Suppressor macrophage treated with lipopolysaccharide for 4 hours (primary cell): Measurements from ENCODE around the gene CRYBB3.

Source experiments
- DNase-seq: peaks from one replicate; pipeline ENCODE4 v3.0.0-alpha.2; 2020

Gene CRYBB3

DNA sequence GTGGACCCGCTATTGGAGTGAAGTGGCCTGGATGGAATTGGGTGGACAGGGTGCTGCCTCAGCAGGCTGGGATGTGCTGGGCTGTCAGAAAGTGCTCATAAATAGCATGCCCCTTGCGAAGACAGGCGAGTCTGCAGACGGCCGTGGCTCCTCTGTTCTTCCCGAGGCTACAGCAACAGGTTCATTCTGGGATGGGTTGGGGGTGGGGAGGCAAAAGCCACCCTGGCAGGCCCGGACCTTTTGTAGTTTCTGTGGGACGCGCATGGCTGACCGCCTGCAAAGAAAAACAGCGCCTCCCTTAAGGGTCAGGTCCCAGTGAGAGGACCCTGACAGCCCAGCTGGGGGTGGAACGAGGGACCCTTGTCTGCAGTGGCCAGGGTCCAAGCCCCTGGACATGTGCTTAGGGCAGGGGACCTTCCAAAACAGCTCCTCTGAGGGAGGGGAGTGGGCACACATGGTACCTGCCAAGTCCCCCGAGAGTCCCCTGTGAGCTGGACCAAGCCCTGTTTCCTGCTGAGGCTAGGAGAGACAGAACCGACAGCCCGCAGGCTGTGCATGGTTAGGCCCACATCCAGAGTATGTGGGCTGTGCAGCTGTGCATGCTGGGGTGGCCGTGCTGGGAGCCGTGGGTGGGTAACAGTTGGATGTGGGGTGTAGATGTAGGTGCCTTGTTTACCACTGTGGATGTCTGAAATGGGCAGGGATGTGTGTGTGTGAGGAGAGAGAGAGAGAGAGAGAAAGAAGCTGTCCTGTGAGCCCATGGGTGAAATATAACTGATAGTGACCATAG is at the start of gene CRYBB3:
CRYBB3 (plus strand) TSS at position 128 of the 790 bp plus-strand sequence. CDS start 1,539 bp downstream, outside the sequence.
- no peak for DNase-seq

GRCh38 chr22:25153961-25154666 is 45.5 kb upstream of the CRYBB3 start:
- no peak for DNase-seq

- DNase-seq = no peak
Observed at GRCh38 chr22:25154667-25154999, 45.0 kb upstream of the CRYBB3 start.

- DNase-seq = no peak
Observed at GRCh38 chr22:25156736-25157135, 42.9 kb upstream of the CRYBB3 start.

DNA sequence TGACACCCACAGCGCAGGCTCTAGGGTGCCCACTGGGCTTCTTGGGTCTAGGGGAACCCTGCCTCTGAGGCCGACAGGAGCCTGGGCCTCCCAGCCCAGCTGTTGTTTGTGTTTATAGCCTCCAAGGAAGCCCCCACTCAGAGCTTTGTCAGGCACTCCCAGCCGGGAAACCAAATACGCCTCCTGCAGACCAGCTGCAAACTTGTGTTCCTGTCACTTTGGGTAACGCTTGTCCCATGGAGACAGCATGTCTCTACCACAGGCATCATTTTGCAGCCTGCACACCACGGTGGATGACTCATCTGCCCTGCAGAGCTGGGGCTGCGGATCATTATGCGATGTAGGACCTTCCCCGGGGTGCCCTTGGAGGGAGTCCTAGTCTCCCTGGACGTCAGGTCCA is 40.6 kb upstream of the CRYBB3 start:
- DNase-seq = no peak

DNA sequence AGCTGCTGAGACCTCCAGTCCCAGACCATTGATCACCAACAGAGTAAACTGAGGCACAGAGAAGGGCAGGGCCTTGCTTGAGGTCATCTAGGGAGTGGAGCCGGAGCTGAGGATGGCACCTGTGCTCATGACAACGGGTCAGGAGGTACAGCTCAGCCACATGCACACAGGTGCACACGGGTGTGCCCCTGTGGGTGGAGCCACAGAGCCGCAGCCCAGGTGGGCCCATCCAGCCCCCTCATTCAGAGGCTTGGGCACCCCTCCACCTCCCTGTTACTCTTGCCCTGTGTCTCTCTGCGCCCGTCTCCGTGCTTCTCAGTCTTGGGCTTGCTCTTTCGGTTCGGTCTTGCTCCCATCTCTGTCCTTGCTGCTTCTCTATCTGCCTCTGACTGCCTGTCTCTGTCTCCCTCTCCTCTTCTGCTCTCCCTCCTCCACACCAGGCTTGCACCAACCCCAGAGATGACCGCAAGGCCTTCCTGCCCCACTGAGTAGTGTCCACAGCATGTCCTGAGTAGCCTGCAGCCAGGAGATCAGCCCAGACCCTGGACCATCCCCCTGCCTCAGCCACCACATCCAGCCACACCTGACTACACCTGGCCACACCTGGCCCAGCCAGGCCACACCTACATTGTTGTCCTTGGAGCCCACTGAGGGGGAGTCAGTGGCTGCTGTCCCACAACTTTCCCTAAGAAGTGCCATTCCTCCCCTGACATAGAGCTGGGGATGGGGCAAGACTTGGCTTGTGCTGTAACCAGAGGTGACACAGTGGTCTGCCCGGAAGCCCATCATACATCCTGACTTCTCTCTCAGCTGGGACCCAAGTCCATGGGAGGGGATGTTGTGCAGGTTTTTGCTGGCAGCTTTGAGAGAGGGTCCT is 39.3 kb upstream of the CRYBB3 start:
- no peak for DNase-seq

DNA sequence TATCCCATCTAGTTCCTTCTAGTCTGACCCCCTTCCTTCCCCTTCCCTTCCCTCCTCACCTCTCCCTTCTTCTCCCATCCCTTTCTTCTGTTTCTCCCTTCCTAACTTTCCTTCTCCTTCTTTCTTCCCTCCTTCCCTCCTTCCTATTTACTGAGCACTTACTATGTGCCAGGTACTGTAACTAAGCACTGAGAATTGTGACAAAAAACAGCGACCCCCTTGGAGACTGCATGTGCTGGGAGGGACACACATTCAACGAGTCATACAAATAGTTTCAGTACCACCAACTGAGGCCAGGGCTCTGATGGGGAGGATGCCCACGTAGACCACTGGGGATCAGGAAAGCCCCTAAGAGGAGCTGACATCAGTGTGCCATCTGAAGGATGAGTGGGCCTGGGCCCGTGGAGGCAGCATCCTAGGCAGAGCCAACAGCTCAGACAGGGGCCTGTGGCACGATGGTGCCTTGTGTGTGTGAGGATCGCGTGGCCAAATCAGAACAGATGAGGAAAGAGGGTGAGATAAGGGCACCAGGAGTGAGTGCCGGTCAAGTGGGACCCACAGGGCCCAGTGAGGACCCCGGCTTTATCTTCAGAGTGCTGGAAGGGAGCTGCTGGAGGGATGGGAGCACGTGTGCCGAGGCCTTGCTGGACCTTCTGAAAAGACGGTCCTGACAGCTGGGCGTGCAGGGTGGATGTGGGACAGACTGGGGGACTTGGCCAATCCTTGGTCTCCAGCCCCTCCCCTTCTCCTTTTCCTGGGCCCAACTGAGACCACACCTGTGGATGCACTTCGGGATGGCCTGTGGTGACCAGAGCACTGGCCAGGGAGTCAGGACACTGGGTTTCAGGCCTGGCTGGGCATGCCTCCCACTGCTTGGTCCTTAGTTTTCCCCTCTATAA is 38.4 kb upstream of the CRYBB3 start:
- no peak for DNase-seq

DNA sequence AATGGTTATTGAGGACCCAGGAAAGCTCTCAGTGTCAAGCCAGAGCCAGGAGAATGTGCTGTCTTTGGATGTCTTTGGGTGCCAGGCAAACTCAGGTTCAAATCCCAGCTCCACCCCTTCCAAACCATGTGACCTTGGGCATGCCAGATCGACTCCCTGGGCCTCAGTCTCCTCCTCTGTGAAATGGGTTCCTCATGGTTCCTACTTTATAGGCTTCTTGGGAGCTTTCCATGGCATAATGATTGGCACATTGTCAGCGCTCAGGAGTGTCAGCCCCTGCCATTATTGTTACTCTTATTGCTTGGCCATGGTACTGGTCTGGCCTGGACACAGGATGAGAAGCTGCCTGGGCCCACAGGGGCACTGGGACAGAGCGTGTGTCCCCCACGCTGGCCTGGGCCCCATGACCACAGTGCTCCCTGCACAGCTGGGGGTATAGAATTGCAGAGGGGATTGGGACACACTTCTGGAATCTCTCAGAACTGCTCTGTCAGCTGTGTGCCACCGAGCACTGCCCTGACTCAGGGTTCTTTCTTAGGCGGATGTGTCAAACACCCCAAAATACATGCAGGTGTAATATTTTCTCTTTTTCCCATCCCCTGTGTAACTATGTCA is 37.6 kb upstream of the CRYBB3 start:
- DNase-seq = no peak

- DNase-seq = no peak
Observed at GRCh38 chr22:25162561-25162960, 37.1 kb upstream of the CRYBB3 start.

DNA sequence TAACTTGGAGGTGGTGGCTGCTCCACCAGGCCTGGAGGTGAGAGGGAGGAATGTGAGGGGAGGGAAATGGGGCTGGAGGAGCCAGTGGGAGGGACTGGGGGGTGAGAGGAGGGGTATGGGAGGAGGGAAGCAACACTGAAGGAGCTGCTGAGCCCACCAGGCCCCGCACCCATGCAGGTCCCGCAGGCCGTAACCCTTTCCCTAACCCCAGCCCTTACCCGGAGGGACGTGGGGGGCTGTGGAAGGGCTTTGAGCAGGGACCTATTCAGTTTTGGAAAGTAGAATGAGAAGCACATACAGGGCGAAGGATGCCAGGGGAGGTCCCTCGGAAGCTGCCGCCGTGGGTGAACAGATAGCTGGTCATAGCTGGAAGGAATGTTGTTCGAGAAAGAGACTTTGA is 33.9 kb upstream of the CRYBB3 start:
- no peak for DNase-seq

DNA sequence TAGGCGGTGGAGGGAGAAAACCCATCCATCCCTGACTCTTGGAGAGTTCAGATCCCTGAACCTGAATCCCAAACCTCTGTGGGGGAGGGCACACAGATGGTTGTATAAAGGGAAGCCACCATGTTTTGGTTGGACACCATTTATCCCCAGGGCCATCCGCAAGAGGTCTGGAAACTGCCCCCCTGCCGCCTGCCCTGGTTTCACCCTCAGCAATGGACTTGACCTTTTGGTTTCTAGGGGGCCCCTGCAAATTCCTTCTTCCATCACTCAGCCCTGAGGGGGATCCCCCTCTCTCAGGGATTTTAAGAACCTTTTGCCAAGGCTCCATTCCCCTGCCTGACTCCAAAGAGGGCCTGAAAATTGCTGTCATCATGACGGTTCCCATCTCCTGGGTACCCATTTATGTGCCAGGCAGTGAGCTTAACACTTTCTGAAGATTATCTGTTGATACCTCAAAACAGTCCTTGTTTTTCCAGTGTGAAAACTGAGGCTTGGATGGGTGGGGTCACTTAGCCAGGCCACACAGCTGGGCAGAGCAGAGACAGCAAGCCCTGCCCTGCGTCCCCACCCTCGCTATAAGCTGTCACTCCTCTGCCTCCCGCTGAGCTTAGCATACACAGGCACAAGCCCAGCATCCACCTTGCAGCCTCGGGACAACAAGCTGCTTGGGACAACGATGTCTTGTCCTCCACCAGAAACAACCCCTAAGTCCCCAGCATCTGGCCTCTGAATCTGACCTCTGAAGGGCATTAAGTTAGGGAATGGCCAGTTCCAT is 33.2 kb upstream of the CRYBB3 start:
- DNase-seq = no peak

DNA sequence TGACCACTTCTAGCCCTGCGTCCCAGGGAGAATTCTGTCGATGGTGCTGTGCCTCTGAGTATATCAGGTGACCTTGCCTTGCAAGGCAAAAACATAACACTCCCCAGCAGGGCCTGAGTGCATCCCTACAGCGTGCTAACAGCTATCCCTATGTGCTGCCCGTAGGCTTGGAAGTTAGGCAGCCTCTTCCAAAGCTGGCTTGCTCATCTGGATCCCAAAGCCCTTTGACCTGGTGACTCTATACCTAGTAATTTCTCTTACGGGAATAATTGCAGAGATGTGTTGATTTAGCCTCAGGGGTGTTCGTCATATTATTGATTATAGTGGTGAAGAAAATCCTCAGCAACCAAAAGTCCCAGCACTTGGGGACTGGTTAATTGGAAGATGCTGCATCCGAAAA is 32.6 kb upstream of the CRYBB3 start:
- DNase-seq = no peak

GRCh38 chr22:25167834-25168601 is 31.6 kb upstream of the CRYBB3 start:
- no peak for DNase-seq

GRCh38 chr22:25169278-25170031 is 30.2 kb upstream of the CRYBB3 start:
- DNase-seq = no peak

GRCh38 chr22:25170426-25170980 is 29.2 kb upstream of the CRYBB3 start:
- DNase-seq = no peak

DNA sequence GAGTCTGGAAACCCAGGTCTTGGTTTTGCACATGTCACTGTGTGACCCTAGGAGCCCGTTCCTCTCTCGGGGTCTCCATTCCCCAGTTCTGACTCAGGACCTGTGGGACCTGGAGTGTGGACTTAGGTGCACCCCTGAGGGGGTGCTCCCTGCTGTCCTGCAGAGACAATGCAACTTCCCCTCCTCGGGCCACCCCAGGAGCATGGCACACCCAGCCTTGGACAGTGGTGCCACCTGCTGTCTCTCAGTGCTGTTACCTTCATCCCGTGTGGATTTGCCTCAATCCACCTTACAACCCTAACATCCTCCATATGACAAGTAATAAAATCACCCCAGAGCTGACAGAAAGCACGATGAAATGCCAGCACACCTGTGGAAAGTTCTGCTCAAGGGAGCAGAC is 27.5 kb upstream of the CRYBB3 start:
- no peak for DNase-seq

GRCh38 chr22:25174156-25174887 is 25.3 kb upstream of the CRYBB3 start:
- DNase-seq = no peak

DNA sequence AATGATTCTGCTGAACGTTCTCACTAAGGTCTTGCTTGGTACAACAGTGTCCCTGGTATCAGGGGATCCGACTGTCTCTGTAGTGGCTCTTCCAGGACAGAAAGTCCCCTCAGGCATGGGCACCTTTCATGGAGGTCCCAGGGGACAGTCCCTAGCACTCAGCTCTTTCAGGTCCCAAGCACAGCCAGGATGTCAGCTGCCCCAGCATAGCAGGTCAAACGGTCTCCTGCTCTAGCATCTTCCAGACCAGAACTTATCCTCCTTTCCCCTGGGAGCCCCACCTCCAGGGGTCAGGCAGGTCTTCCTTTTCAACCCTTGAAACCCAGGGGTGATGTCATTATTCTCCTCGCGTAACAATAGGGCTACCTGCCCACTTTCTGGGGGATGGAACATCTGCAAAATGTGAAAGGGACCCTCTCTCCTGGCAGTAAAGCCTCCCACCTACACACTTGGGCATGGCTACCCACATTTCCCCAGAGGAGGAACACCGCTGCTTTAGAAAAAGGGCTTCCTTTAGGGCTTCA is 24.7 kb upstream of the CRYBB3 start:
- no peak for DNase-seq
